NCI-H460 (cell line): ENCODE data around the gene SHROOM2. TPM values are rescaled to one million over a fixed set of nuclear protein-coding genes. Genes with fewer than 3 reads are reported as not detected.
"Not testable (repeated sequence)": the region's sequence is repeated elsewhere in the genome, so short reads cannot be mapped to it uniquely, and the experiment has no call there.

Experiments used
- DNase-seq: peaks from one replicate; pipeline ENCODE4 v3.0.0-alpha.2; 2016; ENCODE audit warnings: low read depth; ENCODE audit errors: extremely low read depth
- total RNA-seq: library from RNA; depleted of rRNA; stranded (reverse); fragments of >200 nt; shearing (Covaris generic); gene quantifications from 2 replicates; pipeline ENCODE4 v1.2.3, GENCODE V29; 2014

SHROOM2 gene
- total RNA-seq, 1 experiment from 2014 or later: 0.17 TPM

GRCh38 chrX:9825129-9825790 lies 39.0 kb downstream of the SHROOM2 start:
- no peak for DNase-seq

GRCh38 chrX:9825966-9826365 lies 39.7 kb downstream of the SHROOM2 start:
- DNase-seq: no peak

GRCh38 chrX:9829308-9830267 lies 43.4 kb downstream of the SHROOM2 start:
- no peak for DNase-seq

GRCh38 chrX:9832811-9833210 lies 46.6 kb downstream of the SHROOM2 start:
- no peak for DNase-seq

GRCh38 chrX:9835585-9836210 lies 49.5 kb downstream of the SHROOM2 start:
- DNase-seq: no peak

DNA sequence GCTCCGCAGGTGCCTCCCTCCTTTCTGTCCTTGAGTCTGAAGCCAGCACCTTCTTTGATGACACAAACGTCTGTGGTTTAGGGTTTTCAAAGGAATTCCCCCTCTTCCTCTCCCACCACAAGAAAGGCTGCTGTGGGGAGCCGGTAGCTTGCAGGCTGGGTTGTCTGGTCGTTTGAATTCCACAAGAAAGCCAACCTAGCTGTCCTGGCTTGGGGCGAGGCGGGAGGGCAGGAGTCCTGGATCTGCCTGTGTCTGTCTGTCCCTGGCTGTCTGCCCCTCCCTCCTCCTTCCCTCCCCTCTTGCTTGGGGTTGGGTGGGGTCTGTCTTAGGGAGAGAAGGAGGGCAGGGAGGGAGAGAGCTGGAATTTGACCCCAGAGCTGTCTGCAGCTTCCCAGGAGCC lies 56.3 kb downstream of the SHROOM2 start:
- no peak for DNase-seq

- no peak for DNase-seq
Observed at GRCh38 chrX:9844936-9845577, 58.8 kb downstream of the SHROOM2 start.

DNA sequence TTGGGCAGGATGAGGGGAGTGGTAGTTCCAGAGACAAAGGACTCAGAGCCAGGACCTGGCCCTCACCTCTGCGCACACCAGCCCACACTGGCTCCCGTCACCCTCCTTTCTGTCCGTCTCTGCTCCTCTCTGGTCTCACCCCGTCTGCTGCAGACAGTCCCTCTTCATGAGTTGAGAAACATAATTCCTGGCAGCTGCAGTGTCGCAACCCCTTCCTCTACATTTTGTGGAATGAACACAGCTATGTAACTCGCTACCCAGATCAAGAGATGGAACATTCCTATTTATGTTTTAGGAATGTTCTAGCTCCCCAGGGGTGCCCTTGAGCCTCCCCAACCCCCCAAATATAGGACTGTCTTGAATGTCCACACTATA lies 59.3 kb downstream of the SHROOM2 start:
- no peak for DNase-seq

- no peak for DNase-seq
Observed at GRCh38 chrX:9846631-9847030, 60.4 kb downstream of the SHROOM2 start.

DNA sequence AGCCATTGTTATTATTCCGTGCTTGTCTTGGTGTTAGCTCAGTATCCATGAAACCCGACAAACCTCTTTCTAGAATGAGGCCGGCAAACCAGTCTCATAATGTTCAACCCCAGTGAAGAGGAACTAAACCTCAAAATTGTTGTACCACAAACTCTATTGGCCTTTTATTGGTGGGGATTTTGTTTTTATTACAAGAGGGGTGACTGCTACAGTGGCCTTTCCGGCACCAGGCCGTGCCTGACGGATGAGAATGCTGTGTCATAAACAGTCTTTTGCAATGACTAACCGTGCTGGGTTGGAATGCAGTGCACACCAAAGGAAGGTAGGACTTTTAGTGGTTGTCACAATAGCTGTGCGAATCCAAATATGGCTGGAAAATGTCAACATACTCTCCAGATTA lies 60.8 kb downstream of the SHROOM2 start:
- DNase-seq: no peak

DNA sequence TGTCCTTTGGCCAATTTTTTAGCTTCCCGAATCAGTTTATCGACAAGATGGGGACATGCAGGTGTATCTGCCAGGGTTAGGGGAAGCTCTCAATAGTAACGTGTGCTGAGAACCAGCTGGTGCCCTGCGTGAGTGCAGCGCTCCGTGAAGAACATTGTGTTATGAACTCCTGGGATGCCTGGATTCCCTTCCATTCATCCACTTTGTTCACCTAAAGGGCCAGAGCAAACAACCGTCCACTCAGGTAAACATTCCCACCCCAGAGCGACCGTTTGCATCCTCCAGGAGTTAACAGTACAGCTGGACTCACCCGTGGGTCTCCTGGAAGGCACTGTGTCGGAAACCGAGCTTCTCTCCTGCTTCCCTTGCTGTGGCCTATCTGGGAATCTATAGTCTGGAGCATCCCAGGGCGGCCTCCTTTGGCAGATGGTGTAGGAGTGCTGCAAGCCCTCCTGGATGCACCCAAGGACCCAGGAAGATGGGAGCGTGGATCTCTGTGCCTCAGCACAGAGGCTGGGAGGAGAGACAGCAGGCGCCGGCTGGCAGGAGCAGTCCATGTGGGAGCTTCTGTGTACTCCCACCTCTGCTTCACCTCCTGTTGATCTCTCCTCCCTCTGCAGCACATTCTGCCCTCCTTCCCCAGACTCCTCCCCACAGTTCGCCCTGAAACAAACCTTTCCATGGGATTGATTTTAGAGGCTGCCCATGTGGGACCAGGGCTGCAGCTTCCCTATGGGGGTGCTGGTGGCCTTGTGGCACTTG lies 62.7 kb downstream of the SHROOM2 start:
- DNase-seq: no peak

DNA sequence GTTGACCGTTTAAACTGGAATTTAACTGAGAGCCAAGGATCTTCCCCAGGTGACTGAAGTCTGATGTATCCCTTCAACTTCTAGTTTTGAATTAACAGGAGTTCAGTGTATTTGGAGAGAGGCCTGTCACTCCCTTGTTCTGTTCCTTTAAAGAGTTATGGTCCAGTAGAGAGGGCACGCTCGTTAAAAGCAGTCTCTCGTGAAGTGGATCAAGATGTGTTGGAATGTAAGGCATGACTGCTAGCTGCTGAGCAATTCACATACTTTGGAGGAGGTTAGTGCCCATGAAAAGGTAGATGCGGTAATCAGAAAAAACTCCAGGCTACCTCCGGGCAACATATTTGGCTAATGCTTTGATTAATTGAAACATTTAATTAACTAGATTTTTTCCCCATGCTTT lies 65.7 kb downstream of the SHROOM2 start:
- no peak for DNase-seq

DNA sequence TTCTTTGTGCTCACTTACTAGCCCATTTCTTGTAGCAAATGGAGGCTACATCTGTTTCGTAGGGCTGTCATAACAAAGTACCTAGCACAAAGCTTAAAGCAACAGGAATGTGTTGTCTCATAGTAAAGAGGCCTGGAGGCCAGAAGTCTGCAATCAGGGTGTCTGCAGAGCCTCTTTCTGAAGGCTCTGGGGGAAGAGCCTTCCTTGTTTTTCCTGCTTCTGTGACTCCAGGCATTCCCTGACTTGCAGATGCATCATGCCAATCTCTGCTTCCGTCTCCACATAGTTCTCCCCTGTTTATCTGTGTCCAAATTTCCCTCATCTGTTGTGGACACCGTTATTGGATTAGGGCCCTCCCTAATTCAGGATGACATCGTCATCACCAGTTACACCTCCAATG lies 67.1 kb downstream of the SHROOM2 start:
- DNase-seq: no peak

- no peak for DNase-seq
Observed at GRCh38 chrX:9855561-9856283, 69.5 kb downstream of the SHROOM2 start.

DNA sequence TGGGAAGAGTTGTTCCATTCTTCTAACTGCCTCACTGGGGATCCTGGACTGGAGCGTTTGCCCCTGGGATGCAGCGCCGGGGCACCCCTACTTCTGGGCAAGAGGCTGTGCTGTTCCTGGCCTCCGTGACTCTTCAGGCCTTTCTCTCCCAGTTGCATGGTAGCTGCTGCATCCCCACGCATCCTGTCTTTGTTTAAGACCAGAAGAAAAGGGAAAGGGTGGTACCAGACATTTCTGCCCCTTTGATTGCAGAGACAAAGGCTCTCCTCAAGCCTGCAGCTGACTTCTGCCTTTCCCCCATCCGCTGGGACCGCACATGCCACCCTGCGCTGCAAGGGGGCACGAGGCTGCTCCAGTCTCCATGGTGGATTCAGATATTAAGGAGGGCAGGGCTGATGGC lies 70.4 kb downstream of the SHROOM2 start:
- no peak for DNase-seq

GRCh38 chrX:9857575-9858474 lies 71.6 kb downstream of the SHROOM2 start:
- DNase-seq: no peak

DNA sequence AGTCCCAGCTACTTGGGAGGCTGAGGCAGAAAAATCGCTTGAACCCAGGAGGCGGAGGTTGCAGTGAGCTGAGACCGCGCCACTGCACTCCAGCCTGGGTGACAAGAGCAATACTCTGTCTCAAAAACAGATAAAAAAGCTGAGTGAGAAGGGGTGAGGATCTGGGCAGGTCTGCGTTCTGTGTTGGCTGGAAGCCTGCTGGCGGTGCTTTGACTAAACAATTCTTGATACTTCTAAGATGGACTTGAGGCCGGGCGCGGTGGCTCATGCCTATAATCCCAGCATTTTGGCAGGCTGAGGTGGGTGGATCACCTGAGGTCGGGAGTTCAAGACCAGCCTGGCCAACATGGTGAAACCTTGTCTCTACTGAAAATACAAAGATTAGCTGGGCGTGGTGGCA lies 72.5 kb downstream of the SHROOM2 start:
- DNase-seq: not testable (repeated sequence)

DNA sequence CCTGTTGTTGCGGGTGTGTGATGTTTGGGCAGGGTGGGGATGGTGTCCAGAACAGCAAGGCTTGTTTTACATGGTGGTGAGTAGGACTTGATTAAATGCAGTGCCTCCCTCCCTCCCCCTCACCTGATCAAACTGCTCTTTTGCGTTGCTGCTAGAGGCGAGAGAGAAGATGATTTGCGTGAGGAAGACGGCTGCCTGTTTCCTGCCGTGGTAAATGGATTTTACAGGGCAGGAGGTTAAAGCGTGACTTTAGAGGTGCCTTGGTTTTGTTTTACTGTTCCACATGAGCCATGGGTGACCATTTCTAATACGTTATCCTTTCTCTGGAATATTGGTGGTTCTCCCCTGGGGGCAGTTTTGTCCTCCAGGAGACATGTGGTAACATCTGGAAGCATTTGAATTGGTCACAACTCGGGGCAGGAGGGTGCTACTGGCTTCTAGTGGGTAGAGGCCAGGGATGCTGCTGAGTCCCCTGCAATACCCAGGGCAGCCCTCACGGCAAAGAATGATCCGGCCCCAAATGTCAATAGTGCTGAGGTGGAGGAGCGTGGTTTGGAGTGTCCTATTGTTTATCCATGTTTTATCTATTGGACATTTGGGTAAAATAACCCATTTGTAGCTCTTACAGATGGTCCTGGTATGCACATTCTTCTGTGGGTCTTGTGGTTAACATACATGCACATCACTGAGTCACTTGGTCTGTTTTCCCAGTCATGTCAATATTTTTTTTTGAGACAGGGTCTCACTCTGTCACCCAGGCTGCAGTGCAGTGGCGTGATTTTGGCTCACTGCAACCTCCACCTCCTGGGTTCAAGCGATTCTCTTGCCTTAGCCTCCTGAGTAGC lies 73.7 kb downstream of the SHROOM2 start:
- no peak for DNase-seq
